Stimulated activated CD4-positive, alpha-beta T cell treated with anti-CD3 and anti-CD28 coated beads, TNF-alpha, amount 100 ng/mL, for 24 hours (primary cell): ENCODE measurements around the gene RHOXF2B.
"Not testable (repeated sequence)": the region's sequence is repeated elsewhere in the genome, so short reads cannot be mapped to it uniquely, and the experiment has no call there.

ENCODE experiments used
- DNase-seq, 3 experiments: peaks; one replicate each; pipeline ENCODE4 v3.0.0-alpha.2; 2020; ENCODE audit warnings: low read depth in 3 of 3

Gene RHOXF2B

GRCh38 chrX:120077590-120077989 lies at the start of gene RHOXF2B:
Gene RHOXF2B (minus strand): TSS chrX:120077690. CDS start chrX:120077552, 138 bp downstream.
- DNase-seq = not testable (repeated sequence)

DNA sequence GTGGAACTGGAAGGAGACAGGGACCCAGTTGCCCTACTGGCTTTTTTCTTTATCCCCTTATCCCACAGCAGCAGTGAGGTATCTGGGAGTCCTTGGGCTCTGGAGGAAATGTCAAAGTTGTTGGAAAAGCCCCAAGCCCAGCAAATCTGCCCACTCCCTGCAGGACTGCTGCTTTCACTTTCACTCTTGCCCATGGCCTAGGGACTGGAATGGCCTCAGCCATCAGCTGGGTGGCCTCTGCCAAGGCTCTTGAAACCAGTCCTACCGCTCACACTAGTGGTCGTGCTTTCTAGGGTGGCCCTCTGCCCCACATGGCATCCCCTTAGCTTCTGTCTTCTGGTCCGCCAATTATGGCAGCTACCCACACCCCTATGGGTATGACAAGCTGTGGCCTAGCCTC lies 48.0 kb upstream of the RHOXF2B start:
- no peak for DNase-seq

- DNase-seq = no peak
These were observed 42.7 kb upstream of the RHOXF2B start for GRCh38 chrX:120120223-120120622.

GRCh38 chrX:120115438-120115963 lies 38.0 kb upstream of the RHOXF2B start, which contains the start of gene RHOXF1:
Gene RHOXF1 (minus strand): TSS chrX:120115913. CDS start chrX:120115862, 51 bp downstream.
- DNase-seq = no peak

DNA sequence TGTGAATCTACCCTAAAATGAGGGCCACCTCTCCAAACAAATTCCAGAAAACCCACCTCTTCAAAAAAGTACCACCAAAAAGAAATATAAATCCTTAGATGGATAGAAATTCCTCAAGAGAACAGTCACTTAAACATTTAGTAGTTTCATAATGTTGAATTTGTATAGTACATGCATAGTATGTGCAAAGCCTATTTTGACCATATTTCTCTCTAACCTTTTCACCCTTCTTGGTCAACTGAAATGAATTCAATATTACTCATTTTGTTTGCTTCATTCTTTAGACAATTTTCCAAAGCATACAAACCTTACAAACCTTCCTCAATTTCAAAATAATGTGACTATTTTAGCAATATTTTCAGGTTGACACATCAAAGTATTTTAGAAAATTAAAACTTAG lies 34.1 kb upstream of the RHOXF2B start:
- no peak for DNase-seq

- DNase-seq = no peak
These were observed 31.9 kb upstream of the RHOXF2B start for GRCh38 chrX:120109378-120109777.

DNA sequence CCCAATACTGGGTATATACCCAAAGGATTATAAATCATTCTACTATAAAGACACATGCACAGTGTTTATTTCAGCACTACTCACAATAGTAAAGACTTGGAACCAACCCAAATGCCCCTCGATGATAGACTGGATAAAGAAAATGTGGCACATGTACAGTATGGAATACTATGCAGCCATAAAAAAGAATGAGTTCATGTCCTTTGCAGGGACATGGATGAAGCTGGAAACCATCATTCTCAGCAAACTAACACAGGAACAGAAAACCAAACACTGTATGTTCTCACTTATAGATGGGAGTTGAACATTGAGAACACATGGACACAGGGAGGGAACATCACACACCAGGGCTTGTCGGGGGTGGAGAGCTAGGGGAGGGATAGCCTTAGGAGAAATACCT lies 27.2 kb upstream of the RHOXF2B start:
- not testable (repeated sequence) for DNase-seq

GRCh38 chrX:120101057-120101456 lies 23.6 kb upstream of the RHOXF2B start:
- DNase-seq = not testable (repeated sequence)

- DNase-seq = no peak
These were observed 12.7 kb upstream of the RHOXF2B start for GRCh38 chrX:120090208-120090607.

- DNase-seq = no peak
These were observed 10.0 kb upstream of the RHOXF2B start for GRCh38 chrX:120087289-120088017.

DNA sequence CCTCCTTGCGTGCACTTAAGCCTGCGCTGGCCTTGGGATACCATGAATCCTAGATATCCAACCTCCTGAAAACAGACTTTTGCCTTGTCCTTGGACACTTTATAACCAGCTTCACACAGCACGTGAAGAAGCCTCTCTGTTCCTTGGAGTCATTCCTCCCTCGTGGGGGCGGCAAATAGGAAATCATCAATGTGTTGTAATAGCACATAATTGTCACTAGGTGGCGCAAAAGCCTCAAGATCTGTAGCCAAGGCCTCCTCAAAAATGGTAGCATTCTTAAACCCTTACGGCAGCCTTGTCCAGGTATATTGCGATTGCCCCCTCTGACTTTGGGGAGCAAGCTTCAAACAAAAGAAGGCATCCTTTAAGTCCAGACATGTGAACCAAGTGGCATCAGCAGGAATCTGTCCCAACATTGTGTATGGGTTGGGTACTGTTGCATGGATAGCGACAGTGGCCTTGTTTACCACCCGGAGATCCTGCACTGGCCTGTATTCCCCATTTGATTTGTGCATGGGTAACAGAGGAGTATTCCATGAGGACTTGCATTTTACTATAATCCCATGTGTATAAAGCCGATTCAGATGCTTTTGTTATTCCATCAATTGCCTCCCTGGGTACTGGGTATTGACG lies 8.2 kb upstream of the RHOXF2B start:
- DNase-seq = not testable (repeated sequence)

GRCh38 chrX:120066169-120066568 lies 11.3 kb downstream of the RHOXF2B start:
- DNase-seq = not testable (repeated sequence)

DNA sequence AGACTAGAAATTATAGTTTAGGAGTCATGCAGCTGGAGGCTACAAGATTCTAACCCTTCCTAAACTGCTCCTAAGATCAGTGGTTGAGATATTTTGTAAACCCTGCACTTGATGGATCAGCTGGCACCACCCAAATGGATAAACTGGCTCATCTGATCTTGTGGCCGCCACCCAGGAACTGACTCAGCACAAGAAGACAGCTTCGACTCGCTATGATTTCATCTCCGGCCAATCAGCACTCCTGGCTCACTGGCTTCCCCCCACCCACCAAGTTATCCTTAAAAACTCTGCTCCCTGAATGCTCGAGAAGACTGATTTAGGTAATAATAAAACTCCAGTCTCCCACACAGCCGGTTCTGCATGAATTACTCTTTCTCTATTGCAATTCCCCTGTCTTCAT lies 34.8 kb downstream of the RHOXF2B start:
- not testable (repeated sequence) for DNase-seq

DNA sequence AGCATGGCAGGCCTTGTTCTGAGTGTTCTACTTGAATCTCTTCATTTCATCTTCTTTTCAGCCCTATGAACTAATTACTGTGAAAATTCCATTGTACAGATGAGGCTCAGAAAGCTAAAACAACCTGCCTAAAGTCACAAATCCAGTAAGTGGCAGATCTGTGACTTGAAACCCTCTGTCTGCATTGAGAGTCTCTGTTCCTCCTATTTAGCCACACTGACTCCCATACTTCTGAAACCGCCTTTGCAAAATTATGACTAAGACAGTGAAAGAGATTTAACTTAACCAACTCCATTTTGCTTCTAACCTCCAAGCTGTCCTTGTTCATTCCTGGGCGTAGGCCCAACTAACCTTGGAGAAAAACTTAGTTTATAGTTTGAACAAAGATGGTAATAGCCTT lies 35.2 kb downstream of the RHOXF2B start:
- DNase-seq = not testable (repeated sequence)

DNA sequence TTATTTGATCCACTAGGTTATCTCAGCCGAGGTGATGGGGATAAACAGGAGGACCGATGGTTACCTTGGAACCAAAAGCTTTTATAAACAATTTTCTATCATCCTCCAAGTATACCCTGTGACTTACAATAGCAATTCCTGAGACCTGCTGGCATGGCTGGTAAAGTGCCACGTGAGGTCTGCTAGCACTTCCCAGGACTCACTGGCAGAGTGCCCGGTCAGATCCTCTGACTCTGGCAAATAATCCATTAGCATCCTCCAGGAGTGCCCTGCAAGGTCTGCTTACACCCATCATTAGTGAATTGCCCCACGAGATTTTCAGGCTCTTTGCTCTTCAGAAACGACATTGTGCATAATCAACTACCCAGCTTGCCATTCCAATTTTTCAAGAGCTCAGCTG lies 37.3 kb downstream of the RHOXF2B start:
- DNase-seq = not testable (repeated sequence)

- not testable (repeated sequence) for DNase-seq
These were observed 38.3 kb downstream of the RHOXF2B start for GRCh38 chrX:120039087-120039733.

- no peak for DNase-seq
These were observed 40.8 kb downstream of the RHOXF2B start for GRCh38 chrX:120036704-120037103.

DNA sequence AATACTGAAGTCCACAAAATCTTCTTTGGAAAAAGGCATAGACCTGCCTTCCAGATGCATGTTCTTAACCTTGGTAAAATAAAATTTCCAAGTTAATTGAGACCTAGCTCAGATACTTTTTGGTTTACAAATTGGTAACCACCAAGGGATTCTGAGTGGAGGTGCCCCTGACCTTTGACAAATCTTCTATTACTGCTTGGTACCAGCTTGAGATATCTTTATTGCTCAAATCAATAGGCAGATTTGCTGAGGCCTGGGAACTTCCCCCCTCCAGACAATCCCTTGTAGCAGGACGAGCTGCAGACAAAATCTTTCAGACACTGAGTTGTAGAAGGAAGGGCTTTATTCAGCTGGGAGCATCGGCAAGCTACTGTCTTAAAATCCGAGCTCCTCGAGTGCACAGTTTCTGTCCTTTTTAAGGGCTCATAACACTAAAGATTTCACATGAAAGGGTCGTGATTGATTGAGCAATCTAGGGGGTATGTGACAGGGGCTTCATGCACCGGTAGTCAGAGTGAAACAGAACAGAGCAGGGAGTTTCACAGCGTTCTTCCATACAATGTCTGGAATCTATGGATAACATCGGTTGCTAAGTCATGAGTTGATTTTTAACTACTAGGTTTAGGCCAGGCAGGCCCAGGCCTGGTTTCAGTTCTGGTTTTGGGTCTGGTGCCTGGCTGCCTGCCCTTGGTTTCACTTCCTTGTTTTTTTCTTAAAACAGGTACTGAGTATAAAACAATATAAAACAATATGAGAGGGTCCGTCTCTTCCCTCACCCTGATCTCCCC lies 41.8 kb downstream of the RHOXF2B start:
- not testable (repeated sequence) for DNase-seq

GRCh38 chrX:120029354-120029753 lies 48.1 kb downstream of the RHOXF2B start:
- DNase-seq = no peak

DNA sequence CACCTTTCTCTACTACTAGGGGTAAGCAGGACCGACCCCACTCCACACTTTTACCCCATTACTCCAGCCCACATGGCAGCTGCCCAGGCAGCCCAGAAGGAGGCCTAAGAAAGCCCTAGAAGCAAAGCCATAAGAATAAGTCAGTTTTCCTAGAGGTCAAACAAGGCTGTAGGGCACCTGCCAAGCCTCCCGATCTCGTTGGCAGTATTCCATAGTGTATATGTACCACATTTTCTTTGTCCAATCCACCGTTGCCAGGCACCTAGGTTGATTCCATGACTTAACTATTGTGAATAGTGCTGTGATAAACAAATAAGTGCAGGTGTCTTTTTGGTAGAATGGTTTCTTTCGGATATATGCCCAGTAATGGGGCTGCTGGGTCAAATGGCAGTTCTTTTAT lies 54.2 kb downstream of the RHOXF2B start:
- DNase-seq = no peak

GRCh38 chrX:120022763-120023162 lies 54.7 kb downstream of the RHOXF2B start:
- no peak for DNase-seq
